ENCODE measurements around the gene JMJD4.

GRCh38 chr1:227753999-227754711 lies 19.1 kb upstream of the JMJD4 start:
- TF ChIP-seq CTCF (IDR thresholded peaks at IDR 0.05): no peak
- no peak for TF ChIP-seq POLR2A (IDR thresholded peaks at IDR 0.05)
- no peak for TF ChIP-seq EP300 (IDR thresholded peaks at IDR 0.05)
